Pancreas (tissue), 10 donors: ENCODE results near the gene CCDC88C. TPM values are rescaled to one million over a fixed set of nuclear protein-coding genes. Genes with fewer than 3 reads are reported as not detected.

Experiments
- ATAC-seq, 4 donors: fragments of 200-7000 bp; cut with Tn5 transposase; one replicate each; pipeline versions ENCODE4 v1.8.0 to v1.9.1; 2020; ENCODE audit warnings: mild to moderate bottlenecking in 4 of 4, moderate library complexity in 4 of 4
- DNase-seq, 6 donors: peaks; one replicate each; pipeline ENCODE4 v3.0.0-alpha.2; 2020
- FAIRE-seq: peaks from 2 replicates; lab custom pipeline; 2012; peaks lifted over from hg19 to GRCh38; lab: Jason Lieb, UNC
- H3K27ac ChIP-seq, 4 donors: fragments of 200-600 bp; sonication (generic); 1 replicate in 3 of 4; 2 replicates in 1 of 4; pipeline versions ENCODE4 v1.5.0 to v1.8.0; 2020
- H3K27me3 ChIP-seq, 4 donors: fragments of 200-600 bp; one replicate each; pipeline ENCODE4 v1.8.0; 2021
- H3K36me3 ChIP-seq, 3 donors: fragments of 200-600 bp; sonication (generic) in 1 of 3; one replicate each; pipeline versions ENCODE4 v1.5.0 to v1.8.0; 2020 to 2021
- H3K4me1 ChIP-seq, 3 donors: fragments of 200-600 bp; one replicate each; pipeline ENCODE4 v1.8.0; 2021
- H3K4me3 ChIP-seq, 4 donors: fragments of 200-600 bp; sonication (generic) in 2 of 4; one replicate each; pipeline versions ENCODE4 v1.5.0 to v1.8.0; 2020 to 2021
- H3K9me3 ChIP-seq, 4 donors: fragments of 200-600 bp; one replicate each; pipeline ENCODE4 v1.8.0; 2021
- CTCF ChIP-seq, 4 donors: fragments of 200-600 bp; sonication (generic) in 3 of 4; IDR thresholded peaks; one replicate each; pipeline versions ENCODE4 v1.5.0 to v1.8.0; 2021; ENCODE audit warnings: antibody characterized with exemption in 4 of 4
- WGBS, 2 donors: extraction: QIAGEN DNeasy Blood & Tissue Kit; methylation state at CpG; one replicate each; pipeline ENCODE4 v1.1.7; 2013; 5-methylcytosine and 5-hydroxymethylcytosine counted together
- intact Hi-C, 3 donors: fragments of 100-400 bp; cut with DNase I; formaldehyde crosslinking; loops; one replicate each; pipeline versions ENCODE4 v1.11.1 to v1.14.2; 2022
- polyA plus RNA-seq, 2 donors: library from polyadenylated mRNA; stranded (reverse); fragments of 200-250 nt; gene quantifications; one replicate each; pipeline ENCODE4 v1.2.3, GENCODE V29; 2013
- total RNA-seq, 6 donors: library from RNA; stranded (reverse); fragmentation: NEBNext Ultra II Directional in 4 of 6; extraction: Animal tissue kit (Norgen Biotek cat#: 25700) in 4 of 6; gene quantifications; one replicate each; pipeline versions ENCODE4 v1.2.1 to v1.2.4, GENCODE V29; 2021 to 2023
- donor health status: healthy with polysubstance abuse.
- donor health status: DM: no; HTN: no; CAD: no; lungs with moderate emphysema.
- donor health status: DM: no; HTN: no; CAD: no.
- donor health status: control.
- donor health status: control.
- donor health status: Bipolar disorder and iron deficiency.
- donor health status: DM: yes; HTN: yes; CAD: no.
- donor health status: DM: no; HTN: no; CAD: no.
- donor health status: DM: no; HTN: no; CAD: no.
- donor health status: DM: yes; HTN: yes; CAD: no.

Gene CCDC88C
- total and polyA plus RNA-seq, 8 donors = 10.3 to 20.2 (median 14.6) TPM

GRCh38 chr14:91291786-91292405 lies 125.7 kb downstream of the CCDC88C start:
- DNase-seq (peak in 1 of 6 donors; percentile 30), ATAC-seq (no peak), FAIRE-seq (no peak)
- H3K9me3 ChIP-seq = no peaks in the 10 kb centered on the region
- H3K27me3 ChIP-seq = no peaks in the 10 kb centered on the region
- no peak for TF ChIP-seq CTCF (IDR thresholded peaks at IDR 0.05)
- no peaks in the 10 kb centered on the region for H3K4me1 ChIP-seq
- H3K4me3 ChIP-seq = no peak overlapping the region
- peaks cover 0 to 30% (median 0%) of the 10 kb centered on the region in 3 donors for H3K36me3 ChIP-seq
- 90 to 94% methylated on average over 21 of the region's 21 CpGs for WGBS, 2 donors
- intact Hi-C loops = no loop called here
- no peak overlapping the region for H3K27ac ChIP-seq

GRCh38 chr14:91290986-91291385 lies 126.6 kb downstream of the CCDC88C start:
- H3K9me3 ChIP-seq = no peaks in the 10 kb centered on the region
- WGBS, 2 donors = 75 to 83% methylated on average over 10 of the region's 10 CpGs
- intact Hi-C loops = no loop called here
- H3K27me3 ChIP-seq = no peaks in the 10 kb centered on the region
- no peak overlapping the region for H3K4me3 ChIP-seq
- FAIRE-seq (no peak), ATAC-seq (no peak), DNase-seq (no peak)
- H3K27ac ChIP-seq = no peak overlapping the region
- TF ChIP-seq CTCF (IDR thresholded peaks at IDR 0.05) = no peak
- H3K4me1 ChIP-seq = no peaks in the 10 kb centered on the region
- H3K36me3 ChIP-seq = peaks cover 0 to 24% (median 0%) of the 10 kb centered on the region in 3 donors

GRCh38 chr14:91289464-91289863 lies 128.2 kb downstream of the CCDC88C start:
- Histone ChIP-seq H3K4me1 (no peaks in the 10 kb centered on the region), H3K27me3 (no peaks in the 10 kb centered on the region), H3K27ac (no peak overlapping the region), H3K36me3 (peaks cover 0 to 30% (median 0%) of the 10 kb centered on the region in 3 donors), H3K9me3 (no peaks in the 10 kb centered on the region), H3K4me3 (no peak overlapping the region)
- intact Hi-C loops = loop anchor here in 1 of 3 donors (10.0 kb wide), 2 partner anchors 115 to 385 kb away; no protein-coding TSS in a partner anchor
- peak in 1 of 6 donors; percentile 4 for DNase-seq
- no peak for TF ChIP-seq CTCF (IDR thresholded peaks at IDR 0.05)
- ATAC-seq = no peak
- no peak for FAIRE-seq
- 86 to 91% methylated on average over 4 of the region's 4 CpGs for WGBS, 2 donors

- WGBS, 2 donors = 91 to 93% methylated on average over 28 of the region's 28 CpGs
- no peak overlapping the region for H3K27ac ChIP-seq
- intact Hi-C loops = loop anchor here in 1 of 3 donors (10.0 kb wide), 2 partner anchors 114 to 384 kb away; no protein-coding TSS in a partner anchor
- peaks cover 0 to 33% (median 0%) of the 10 kb centered on the region in 3 donors for H3K36me3 ChIP-seq
- H3K4me1 ChIP-seq = no peaks in the 10 kb centered on the region
- TF ChIP-seq CTCF (IDR thresholded peaks at IDR 0.05) = no peak
- FAIRE-seq (no peak), ATAC-seq (no peak), DNase-seq (peak in 1 of 6 donors; percentile 48)
- no peaks in the 10 kb centered on the region for H3K9me3 ChIP-seq
- no peaks in the 10 kb centered on the region for H3K27me3 ChIP-seq
- H3K4me3 ChIP-seq = no peak overlapping the region
These were observed 128.7 kb downstream of the CCDC88C start for GRCh38 chr14:91288876-91289275.

GRCh38 chr14:91286530-91286937 lies 131.1 kb downstream of the CCDC88C start:
- Histone ChIP-seq H3K36me3 (peaks cover 0 to 24% (median 4%) of the 10 kb centered on the region in 3 donors), H3K9me3 (no peaks in the 10 kb centered on the region), H3K4me3 (no peak overlapping the region), H3K27me3 (no peaks in the 10 kb centered on the region), H3K27ac (no peak overlapping the region), H3K4me1 (no peaks in the 10 kb centered on the region)
- WGBS, 2 donors = 34 to 45% methylated on average over 7 of the region's 7 CpGs
- FAIRE-seq (peak; percentile 26), DNase-seq (peak; percentile 29 to 87 (median 63)), ATAC-seq (peak; percentile 71 to 96 (median 88))
- intact Hi-C loops = loop anchor here in 1 of 3 donors (10.0 kb wide), 2 partner anchors 112 to 382 kb away; no protein-coding TSS in a partner anchor
- peak; percentile 81 to 90 (median 87) for TF ChIP-seq CTCF (IDR thresholded peaks at IDR 0.05)
